Activated CD8-positive, alpha-beta memory T cell treated with anti-CD3 and anti-CD28 coated beads for 48 hours (primary cell): Measurements from ENCODE around the gene SARS2.
"Not testable (repeated sequence)": the region's sequence is repeated elsewhere in the genome, so short reads cannot be mapped to it uniquely, and the experiment has no call there.

Source experiments
- DNase-seq, 3 experiments: peaks; one replicate each; pipeline ENCODE4 v3.0.0-alpha.2; 2020; ENCODE audit warnings: low read depth in 2 of 3, low spot score in 2 of 3

The SARS2 gene

GRCh38 chr19:38929929-38930775 is at the start of gene SARS2:
TSS of gene SARS2 (minus strand) at chr19:38930763. CDS start at chr19:38930736, 27 bp downstream.
- DNase-seq = peak; percentile 85 to 96 (median 92)

- DNase-seq = no peak
Observed at GRCh38 chr19:38979812-38980211, 49.2 kb upstream of the SARS2 start.

- DNase-seq = no peak
Observed at GRCh38 chr19:38978326-38978689, 47.7 kb upstream of the SARS2 start.

GRCh38 chr19:38977445-38978325 is 47.1 kb upstream of the SARS2 start:
- peak in 2 of 3 experiments; percentile 33 to 51 for DNase-seq

GRCh38 chr19:38975861-38976271 is 45.3 kb upstream of the SARS2 start:
- no peak for DNase-seq

GRCh38 chr19:38975214-38975860 is 44.8 kb upstream of the SARS2 start, which contains the start of gene FBXO17:
TSS of gene FBXO17 (minus strand) at chr19:38975742. CDS start at chr19:38950319, 25,423 bp downstream.
- DNase-seq = no peak

- DNase-seq = no peak
Observed at GRCh38 chr19:38974624-38975213, 44.2 kb upstream of the SARS2 start.

- no peak for DNase-seq
Observed at GRCh38 chr19:38971672-38972071, 41.1 kb upstream of the SARS2 start.

GRCh38 chr19:38970664-38971532 is 40.3 kb upstream of the SARS2 start:
- no peak for DNase-seq

- DNase-seq = not testable (repeated sequence)
Observed at GRCh38 chr19:38966149-38966548, 35.6 kb upstream of the SARS2 start.

- DNase-seq = no peak
Observed at GRCh38 chr19:38964738-38965137, 34.2 kb upstream of the SARS2 start.

GRCh38 chr19:38959618-38960017 is 29.1 kb upstream of the SARS2 start:
- DNase-seq = no peak

GRCh38 chr19:38958301-38958700 is 27.7 kb upstream of the SARS2 start:
- no peak for DNase-seq

- DNase-seq = no peak
Observed at GRCh38 chr19:38956264-38956663, 25.7 kb upstream of the SARS2 start.

- DNase-seq = no peak
Observed at GRCh38 chr19:38953677-38954076, 23.1 kb upstream of the SARS2 start.

GRCh38 chr19:38952395-38953165 is 22.0 kb upstream of the SARS2 start:
- no peak for DNase-seq

- DNase-seq = no peak
Observed at GRCh38 chr19:38951187-38951586, 20.6 kb upstream of the SARS2 start.

- peak; percentile 47 to 67 (median 58) for DNase-seq
Observed at GRCh38 chr19:38949580-38950367, 19.2 kb upstream of the SARS2 start.
